GM19351 (cell line): ENCODE data around the gene ENTPD6.
"Not testable (repeated sequence)": the region's sequence is repeated elsewhere in the genome, so short reads cannot be mapped to it uniquely, and the experiment has no call there.

ENCODE experiments used
- ATAC-seq: cut with Tn5 transposase; IDR thresholded peaks from one replicate; pipeline ENCODE4 v1.9.1; 2021; ENCODE audit warnings: mild to moderate bottlenecking, moderate library complexity; ENCODE audit not compliant: unreplicated experiment

The ENTPD6 gene

GRCh38 chr20:25254986-25255680 lies 59.6 kb downstream of the ENTPD6 start:
- ATAC-seq, result no peak

- ATAC-seq, result no peak
Measured at GRCh38 chr20:25256226-25256859, 60.8 kb downstream of the ENTPD6 start.

- ATAC-seq, result no peak
Measured at GRCh38 chr20:25257130-25257529, 61.6 kb downstream of the ENTPD6 start.

GRCh38 chr20:25257756-25258475 lies 62.4 kb downstream of the ENTPD6 start:
- no peak for ATAC-seq

- no peak for ATAC-seq
Measured at GRCh38 chr20:25258476-25258805, 62.9 kb downstream of the ENTPD6 start.

GRCh38 chr20:25258828-25259227 lies 63.3 kb downstream of the ENTPD6 start:
- no peak for ATAC-seq

GRCh38 chr20:25259358-25259757 lies 63.8 kb downstream of the ENTPD6 start:
- ATAC-seq, result no peak

- peak; percentile 50 for ATAC-seq
Measured at GRCh38 chr20:25259788-25260254, 64.3 kb downstream of the ENTPD6 start.

- ATAC-seq, result not testable (repeated sequence)
Measured at GRCh38 chr20:25260770-25261437, 65.4 kb downstream of the ENTPD6 start.

GRCh38 chr20:25269057-25269832 lies 73.7 kb downstream of the ENTPD6 start:
- ATAC-seq, result no peak

GRCh38 chr20:25269833-25270170 lies 74.3 kb downstream of the ENTPD6 start:
- ATAC-seq, result no peak

GRCh38 chr20:25270829-25271251 lies 75.3 kb downstream of the ENTPD6 start:
- no peak for ATAC-seq

GRCh38 chr20:25271486-25272222 lies 76.1 kb downstream of the ENTPD6 start:
- ATAC-seq, result no peak

GRCh38 chr20:25272223-25273000 lies 76.9 kb downstream of the ENTPD6 start:
- no peak for ATAC-seq

GRCh38 chr20:25273046-25273445 lies 77.5 kb downstream of the ENTPD6 start:
- ATAC-seq, result no peak

- ATAC-seq, result no peak
Measured at GRCh38 chr20:25273541-25274358, 78.2 kb downstream of the ENTPD6 start.

GRCh38 chr20:25274481-25274880 lies 79.0 kb downstream of the ENTPD6 start:
- ATAC-seq, result no peak
